GM10266 (cell line): Measurements from ENCODE around the gene YDJC.
"Not testable (repeated sequence)": the region's sequence is repeated elsewhere in the genome, so short reads cannot be mapped to it uniquely, and the experiment has no call there.

Experiments
- DNase-seq: peaks from one replicate; pipeline ENCODE4 v3.0.0; 2012; ENCODE audit errors: extremely low spot score
- TF ChIP-seq, protein P1 (sequence below): IDR thresholded peaks from 2 replicates; pipeline ENCODE4 v1.5.1; 2012; ENCODE audit warnings: mild to moderate bottlenecking, low read depth; ENCODE audit not compliant: control insufficient read depth, insufficient read depth; ENCODE audit errors: missing control alignments

YDJC gene

DNA sequence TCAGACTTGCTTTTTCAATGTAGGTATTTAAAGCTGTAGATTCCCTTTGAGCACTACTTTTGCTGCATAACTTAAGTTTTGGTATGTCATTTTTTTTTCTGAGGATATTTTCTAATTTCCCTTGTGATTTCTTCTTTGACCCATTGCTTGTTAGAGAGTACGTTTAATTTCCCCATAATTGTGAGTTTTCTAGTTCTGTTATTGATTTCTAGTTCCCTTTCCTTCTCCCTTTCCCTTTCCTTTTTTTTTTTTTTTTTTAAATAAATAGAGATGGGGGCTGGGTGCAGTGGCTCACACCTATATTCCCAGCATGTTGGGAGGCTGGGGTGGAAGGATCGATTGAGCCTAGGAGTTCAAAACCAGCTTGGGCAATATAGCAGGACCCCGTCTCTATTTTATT is 31.5 kb downstream of the YDJC start:
- TF ChIP-seq, protein P1, sequence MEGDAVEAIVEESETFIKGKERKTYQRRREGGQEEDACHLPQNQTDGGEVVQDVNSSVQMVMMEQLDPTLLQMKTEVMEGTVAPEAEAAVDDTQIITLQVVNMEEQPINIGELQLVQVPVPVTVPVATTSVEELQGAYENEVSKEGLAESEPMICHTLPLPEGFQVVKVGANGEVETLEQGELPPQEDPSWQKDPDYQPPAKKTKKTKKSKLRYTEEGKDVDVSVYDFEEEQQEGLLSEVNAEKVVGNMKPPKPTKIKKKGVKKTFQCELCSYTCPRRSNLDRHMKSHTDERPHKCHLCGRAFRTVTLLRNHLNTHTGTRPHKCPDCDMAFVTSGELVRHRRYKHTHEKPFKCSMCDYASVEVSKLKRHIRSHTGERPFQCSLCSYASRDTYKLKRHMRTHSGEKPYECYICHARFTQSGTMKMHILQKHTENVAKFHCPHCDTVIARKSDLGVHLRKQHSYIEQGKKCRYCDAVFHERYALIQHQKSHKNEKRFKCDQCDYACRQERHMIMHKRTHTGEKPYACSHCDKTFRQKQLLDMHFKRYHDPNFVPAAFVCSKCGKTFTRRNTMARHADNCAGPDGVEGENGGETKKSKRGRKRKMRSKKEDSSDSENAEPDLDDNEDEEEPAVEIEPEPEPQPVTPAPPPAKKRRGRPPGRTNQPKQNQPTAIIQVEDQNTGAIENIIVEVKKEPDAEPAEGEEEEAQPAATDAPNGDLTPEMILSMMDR, result no peak
- DNase-seq, result no peak

DNA sequence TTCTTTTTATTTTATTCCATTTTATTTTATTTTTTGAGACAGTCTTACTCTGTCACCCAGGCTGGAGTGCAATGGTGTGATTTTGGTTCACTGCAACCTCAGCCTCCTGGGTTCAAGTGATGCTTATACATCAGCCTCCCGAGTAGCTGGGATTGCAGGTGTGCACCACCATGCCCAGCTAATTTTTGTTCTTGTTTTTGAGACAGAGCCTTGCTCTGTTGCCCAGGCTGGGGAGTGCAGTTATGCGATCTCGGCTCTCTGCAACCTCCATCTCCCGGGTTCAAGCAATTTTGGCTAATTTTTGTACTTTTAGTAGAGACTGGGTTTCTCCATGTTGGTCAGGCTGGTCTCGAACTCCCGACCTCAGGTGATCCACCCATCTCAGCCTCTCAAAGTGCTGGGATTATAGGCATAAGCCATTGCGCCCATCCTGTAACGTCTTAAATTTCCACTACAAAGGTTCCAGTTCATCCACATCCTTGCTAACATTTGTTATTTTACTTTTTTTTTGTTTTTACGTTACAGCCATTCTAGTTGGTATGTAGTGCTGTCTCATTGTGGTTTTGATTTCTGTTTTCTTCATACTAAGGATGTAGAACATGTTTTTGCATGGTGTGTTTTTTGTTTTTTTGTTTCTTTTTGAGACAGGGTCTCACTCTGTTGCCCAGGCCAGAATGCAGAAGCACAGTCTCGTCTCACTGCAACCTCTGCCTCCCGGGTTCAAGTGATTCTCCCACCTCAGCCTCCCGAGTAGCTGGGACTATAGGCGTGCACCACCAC is 33.3 kb downstream of the YDJC start:
- not testable (repeated sequence) for DNase-seq

DNA sequence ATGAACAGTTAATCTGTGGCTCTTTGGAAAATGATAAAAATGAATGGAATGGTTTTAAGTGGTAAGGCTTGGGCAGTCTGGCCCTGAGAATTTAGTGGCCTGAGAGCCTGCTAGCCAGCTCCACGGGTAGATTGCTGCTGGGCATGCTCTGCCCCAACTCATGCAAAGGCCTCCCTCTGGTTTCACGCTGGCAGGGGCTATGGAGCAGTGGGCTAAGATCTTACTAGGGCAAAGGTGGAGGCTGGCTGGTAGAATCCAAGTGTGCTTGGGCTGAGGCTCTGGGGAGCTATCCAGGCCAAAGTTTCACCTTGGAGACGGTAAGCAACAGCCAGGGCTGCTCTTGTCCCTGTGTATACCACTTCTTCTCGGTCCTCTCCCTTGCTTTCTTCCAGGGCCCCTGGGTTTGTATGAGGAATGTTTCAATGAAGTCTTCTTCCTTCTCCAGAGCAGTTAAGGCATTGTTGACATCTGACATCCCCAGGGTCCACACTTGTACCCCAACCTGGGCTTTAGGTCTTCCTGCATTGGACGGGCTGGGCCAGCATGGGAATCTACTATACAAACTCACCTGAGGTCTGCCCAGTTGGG is 34.9 kb downstream of the YDJC start:
- no peak for DNase-seq
- TF ChIP-seq, protein P1, result no peak

DNA sequence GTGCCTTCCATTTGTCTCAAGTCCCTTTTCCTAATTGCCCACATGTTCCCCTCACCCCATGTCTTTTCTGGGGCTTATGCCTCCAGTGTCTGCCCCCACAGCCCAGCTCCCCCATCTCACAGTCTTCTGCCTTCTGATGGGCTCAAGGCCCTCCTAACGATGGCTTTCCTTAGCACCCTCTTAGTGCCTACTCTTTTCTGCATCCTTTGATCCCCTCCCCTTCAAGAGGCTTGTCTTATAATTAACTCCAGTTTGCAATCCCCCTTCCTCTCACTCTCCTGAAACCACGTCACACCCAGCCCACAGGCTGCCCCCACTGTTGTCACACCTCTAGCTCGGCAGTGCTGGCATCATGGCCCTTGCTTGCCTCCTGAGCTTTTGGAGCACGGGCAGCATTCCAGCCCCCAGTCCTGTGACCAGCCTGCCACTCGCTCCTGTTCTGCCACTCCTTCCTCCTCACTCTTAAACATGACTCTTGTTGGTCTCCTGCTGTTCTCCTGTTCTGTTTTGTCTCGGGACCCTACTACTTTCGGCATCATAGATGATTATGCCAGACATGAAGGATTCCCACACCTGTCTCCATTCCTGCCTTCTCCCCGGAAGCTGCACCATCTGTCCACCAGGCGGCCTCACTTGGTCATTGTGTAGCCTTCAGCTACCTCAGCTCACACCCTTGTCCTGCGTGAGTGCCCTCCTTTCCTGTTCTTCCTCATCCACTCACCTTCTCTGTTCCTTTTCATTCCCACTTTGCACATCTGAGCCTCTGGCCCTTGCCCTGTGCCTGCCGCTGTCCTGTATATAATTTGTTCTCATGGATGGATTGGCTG is 36.2 kb downstream of the YDJC start:
- no peak for DNase-seq

DNA sequence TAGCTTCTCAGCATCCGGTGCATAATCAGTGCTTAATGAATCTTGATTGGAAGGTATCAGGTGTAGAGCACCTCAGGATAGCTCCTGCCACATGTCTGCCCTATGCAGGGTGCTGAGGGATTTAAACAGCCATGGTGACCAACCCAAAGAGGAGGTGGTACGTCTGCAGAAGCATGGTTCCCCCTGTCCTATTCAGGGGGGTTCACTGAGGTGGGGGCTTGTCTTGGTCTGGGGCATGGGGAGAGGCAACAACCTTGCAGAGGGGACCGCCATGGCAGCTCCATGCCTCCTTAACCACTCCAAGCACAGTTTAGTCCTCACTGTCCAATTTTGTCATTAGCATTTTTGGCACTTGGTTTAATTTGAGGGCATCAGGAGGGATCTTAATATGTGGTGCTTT is 37.4 kb downstream of the YDJC start:
- TF ChIP-seq, protein P1, result no peak
- no peak for DNase-seq

More for the DNA sequence above, 36.2 kb downstream of the YDJC start:
- TF ChIP-seq, protein P1, result no peak

DNA sequence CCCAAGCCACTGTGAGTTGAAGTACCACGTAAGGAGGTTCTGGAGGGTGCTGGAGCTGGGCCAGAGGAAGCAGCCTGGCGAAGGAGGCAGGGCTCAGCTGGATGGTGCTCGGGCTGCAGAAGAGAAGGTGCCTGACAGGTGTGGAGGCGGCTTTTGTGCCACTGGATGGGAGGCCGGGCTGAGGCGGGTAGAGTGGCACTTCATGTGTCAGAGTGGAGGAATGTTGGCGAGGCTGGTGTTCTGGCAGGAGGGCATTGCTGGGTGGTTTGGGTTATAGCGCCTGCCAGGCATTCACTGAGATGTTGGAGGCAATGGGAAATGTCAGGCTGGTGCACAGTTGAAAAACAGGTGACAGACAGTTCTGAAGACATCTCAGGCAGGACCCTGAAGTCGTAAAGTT is 38.1 kb downstream of the YDJC start:
- no peak for DNase-seq
- TF ChIP-seq, protein P1, result no peak

DNA sequence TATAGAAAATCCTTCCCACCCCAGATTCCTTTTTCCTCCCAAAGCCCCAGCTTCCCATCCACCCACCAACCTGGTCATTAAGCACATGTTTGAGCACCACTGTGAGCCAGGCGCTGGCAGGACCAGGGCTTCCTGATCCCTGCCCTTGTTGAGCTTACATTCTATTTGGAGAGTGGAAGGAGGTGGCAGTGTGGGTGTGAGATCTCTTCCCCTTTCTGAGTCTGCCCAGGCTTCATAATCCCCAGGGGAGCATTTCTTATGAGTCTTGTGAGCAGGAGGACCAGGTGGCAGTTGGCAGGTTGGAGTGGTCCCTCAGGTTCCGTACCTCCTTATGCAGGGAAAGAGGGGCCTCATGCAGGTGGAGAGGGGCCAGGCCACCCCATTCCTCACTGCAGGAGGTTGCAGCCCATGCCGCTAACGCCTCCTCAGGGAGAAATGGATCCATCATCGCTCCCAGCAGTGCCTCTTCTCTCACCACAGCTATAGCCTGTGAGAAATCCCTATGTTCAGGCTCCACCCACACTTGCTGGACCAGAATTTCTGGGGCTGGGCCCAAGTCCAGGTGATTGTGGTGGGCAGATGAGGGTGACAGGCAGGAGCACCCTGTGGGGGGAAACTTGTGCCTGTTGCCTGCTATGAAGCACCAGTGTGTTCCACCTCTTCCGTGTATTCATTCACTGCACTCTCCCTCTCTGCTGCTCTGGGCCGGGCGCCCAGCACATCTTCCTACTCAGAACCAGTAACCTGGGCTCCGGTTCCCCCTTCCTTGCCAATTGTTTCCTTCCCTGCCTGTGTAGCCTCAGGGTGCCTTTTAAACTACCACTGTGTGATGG is 38.8 kb downstream of the YDJC start:
- DNase-seq, result no peak
- TF ChIP-seq, protein P1, result no peak
